ENCODE results near the gene TCF12.

The TCF12 gene

DNA sequence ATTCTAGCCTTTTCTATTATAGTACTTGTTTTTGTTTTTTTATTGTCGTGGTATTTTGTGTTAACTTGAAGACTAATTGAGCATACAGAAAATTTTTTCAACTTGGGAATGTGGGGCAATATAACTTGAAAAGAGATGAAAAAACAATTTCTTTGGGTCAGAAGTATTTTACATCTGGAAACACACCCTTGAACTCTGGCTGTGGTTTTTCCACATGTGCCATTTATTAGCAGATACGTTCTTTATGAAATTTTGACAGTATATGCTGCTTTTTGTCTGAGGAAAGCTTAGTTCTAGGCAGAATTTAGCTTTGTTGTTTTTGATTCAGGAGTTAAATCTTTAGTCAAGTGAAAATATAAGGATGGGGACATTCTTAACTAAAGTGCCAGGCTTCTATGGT, 44.7 kb downstream of the TCF12 start:
- TF ChIP-seq, protein P1, sequence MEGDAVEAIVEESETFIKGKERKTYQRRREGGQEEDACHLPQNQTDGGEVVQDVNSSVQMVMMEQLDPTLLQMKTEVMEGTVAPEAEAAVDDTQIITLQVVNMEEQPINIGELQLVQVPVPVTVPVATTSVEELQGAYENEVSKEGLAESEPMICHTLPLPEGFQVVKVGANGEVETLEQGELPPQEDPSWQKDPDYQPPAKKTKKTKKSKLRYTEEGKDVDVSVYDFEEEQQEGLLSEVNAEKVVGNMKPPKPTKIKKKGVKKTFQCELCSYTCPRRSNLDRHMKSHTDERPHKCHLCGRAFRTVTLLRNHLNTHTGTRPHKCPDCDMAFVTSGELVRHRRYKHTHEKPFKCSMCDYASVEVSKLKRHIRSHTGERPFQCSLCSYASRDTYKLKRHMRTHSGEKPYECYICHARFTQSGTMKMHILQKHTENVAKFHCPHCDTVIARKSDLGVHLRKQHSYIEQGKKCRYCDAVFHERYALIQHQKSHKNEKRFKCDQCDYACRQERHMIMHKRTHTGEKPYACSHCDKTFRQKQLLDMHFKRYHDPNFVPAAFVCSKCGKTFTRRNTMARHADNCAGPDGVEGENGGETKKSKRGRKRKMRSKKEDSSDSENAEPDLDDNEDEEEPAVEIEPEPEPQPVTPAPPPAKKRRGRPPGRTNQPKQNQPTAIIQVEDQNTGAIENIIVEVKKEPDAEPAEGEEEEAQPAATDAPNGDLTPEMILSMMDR (IDR thresholded peaks at IDR 0.05; ENCODE audit: low read depth, low read length, missing control alignments), result no peak
- no peak overlapping the region for H3K4me3 ChIP-seq (replicated peaks; ENCODE audit: low read depth, low read length)

DNA sequence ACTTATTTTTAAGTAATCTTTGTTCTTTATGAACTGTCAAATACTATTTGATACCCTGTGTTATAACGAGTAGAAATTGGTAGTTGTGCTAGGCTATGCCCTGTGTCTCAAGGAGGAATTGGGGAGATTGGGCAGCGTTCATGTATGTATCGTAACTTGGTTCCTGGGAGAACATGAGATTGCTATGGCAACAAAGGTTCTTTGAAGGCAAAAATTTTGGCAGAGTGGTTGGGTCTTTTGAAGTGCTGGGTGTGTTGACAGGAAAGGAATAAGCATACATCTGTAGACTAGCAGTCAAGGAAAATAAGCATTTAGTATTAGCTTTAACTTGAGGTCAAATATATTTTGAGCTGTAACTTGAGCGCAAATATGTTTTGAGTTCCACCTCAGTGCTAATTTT, 45.3 kb downstream of the TCF12 start:
- no peak for DNase-seq (ENCODE audit: extremely low read depth, low read depth)

More for the DNA sequence above, 44.7 kb downstream of the TCF12 start:
- DNase-seq (ENCODE audit: extremely low read depth, low read depth), result no peak

DNA sequence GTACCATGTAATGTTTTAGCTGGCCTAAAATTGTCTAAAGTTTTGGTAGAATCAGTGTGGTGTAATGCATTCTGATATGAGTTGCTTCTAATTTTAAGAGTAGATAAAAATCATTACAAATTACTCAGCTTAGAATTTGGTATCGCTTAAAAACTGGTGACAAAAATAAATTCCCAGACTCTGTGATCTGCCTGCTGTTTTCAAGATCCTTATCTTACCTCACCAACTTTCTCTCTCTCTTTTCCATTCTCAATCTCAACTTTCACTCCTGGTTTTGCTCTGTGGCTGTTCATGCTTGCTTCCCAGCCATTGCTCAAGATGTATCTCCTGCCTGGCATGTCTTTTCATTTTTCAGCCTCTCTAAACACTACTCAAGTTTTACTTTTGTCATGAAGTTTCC, 45.7 kb downstream of the TCF12 start:
- H3K4me3 ChIP-seq (replicated peaks; ENCODE audit: low read depth, low read length), result no peak overlapping the region
- DNase-seq (ENCODE audit: extremely low read depth, low read depth), result no peak
- TF ChIP-seq, protein P1 (IDR thresholded peaks at IDR 0.05; ENCODE audit: low read depth, low read length, missing control alignments), result no peak

More for the DNA sequence above, 45.3 kb downstream of the TCF12 start:
- H3K4me3 ChIP-seq (replicated peaks; ENCODE audit: low read depth, low read length), result no peak overlapping the region
- TF ChIP-seq, protein P1 (IDR thresholded peaks at IDR 0.05; ENCODE audit: low read depth, low read length, missing control alignments), result no peak

DNA sequence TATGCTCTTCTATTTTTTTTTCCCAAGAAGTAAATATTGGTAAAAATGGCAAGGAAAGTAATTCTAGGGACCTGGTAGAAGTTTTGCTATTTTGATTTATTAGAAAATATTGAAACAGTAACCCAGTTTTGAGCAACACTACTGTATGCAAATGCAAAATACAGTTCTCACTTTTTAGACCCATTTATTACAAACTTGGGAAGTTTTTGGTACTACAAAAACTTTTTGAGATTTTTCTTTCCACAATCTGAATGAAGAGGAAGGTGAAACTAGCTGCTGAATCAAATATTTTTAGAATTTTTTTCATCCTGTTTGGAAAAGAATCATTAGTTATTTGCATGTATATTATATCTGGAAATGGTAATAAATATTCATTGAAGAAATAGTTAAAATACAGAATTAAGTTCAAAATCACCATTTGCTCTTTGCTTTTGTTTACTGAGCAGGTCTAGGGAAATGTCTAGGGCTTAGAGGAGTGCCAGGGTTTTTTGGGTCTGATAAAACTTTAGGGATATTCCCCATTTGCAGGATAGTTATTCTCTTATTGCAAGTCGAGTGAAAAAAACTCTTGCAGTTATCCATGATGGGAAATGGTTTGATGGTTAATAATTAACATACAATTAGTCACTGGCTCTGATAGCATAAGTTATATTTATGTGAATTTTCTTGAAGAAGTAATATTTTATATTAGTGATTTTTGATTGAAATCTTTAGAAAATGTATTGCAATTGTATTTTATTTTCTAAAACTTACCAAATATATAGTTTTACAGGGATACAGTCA, 47.0 kb downstream of the TCF12 start:
- TF ChIP-seq, protein P1 (IDR thresholded peaks at IDR 0.05; ENCODE audit: low read depth, low read length, missing control alignments), result no peak
- H3K4me3 ChIP-seq (replicated peaks; ENCODE audit: low read depth, low read length), result no peak overlapping the region
- no peak for DNase-seq (ENCODE audit: extremely low read depth, low read depth)

DNA sequence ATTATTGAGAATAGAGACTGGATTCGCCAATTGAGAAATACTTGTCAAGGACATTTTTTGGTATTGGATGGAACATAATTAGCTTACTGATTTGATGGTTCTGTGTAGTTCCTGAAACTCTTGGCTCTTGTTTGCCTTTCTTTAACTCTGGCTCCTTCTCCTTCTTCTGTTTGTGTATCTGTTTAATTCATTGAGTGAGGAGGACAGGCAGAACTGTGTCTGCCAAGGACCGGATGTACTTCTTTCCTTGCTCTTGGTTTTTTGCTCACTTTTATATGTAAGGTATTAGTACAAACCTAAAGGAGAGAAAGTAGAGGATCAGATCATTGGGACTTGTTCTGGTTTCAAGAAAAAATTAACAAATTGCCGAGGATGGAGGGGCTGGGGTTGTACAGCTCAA, 48.9 kb downstream of the TCF12 start:
- DNase-seq (ENCODE audit: extremely low read depth, low read depth), result no peak
- H3K4me3 ChIP-seq (replicated peaks; ENCODE audit: low read depth, low read length), result no peak overlapping the region

DNA sequence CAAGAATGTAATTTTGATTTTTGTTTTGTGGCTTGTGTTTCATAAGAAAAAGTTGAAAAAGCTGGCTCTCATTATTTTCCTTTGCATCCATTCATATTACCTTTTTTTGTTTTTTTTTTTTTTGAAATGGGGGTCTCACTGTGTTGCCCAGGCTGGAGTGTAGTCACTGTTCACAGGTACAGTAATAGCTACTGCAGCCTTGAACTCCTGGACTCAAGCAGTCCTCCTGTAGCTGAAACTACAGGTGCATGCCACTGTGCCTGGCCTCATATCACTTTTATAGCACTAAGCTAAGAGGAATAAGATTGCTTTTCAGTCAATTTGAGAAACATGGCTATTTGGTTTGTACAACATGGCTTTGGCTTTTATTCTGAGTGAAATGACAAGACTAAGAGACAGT, 49.8 kb downstream of the TCF12 start:
- H3K4me3 ChIP-seq (replicated peaks; ENCODE audit: low read depth, low read length), result no peak overlapping the region
- TF ChIP-seq, protein P1 (IDR thresholded peaks at IDR 0.05; ENCODE audit: low read depth, low read length, missing control alignments), result no peak
- no peak for DNase-seq (ENCODE audit: extremely low read depth, low read depth)

More for the DNA sequence above, 48.9 kb downstream of the TCF12 start:
- TF ChIP-seq, protein P1 (IDR thresholded peaks at IDR 0.05; ENCODE audit: low read depth, low read length, missing control alignments), result no peak

Data from HFF-Myc (cell line).